M059J (cell line): ENCODE measurements around the gene RUFY1. TPM values are rescaled to one million over a fixed set of nuclear protein-coding genes. Genes with fewer than 3 reads are reported as not detected.
"Not testable (repeated sequence)": the region's sequence is repeated elsewhere in the genome, so short reads cannot be mapped to it uniquely, and the experiment has no call there.

Experiments
- DNase-seq: peaks from one replicate; pipeline ENCODE4 v3.0.0-alpha.2; 2012; ENCODE audit warnings: low read depth
- total RNA-seq: library from RNA; depleted of rRNA; stranded (reverse); fragments of >200 nt; shearing (Covaris generic); gene quantifications from 2 replicates; pipeline ENCODE4 v1.2.3, GENCODE V29; 2014

Gene RUFY1
- total RNA-seq, 1 experiment from 2014 or later, result 38.3 TPM

- no peak for DNase-seq
Measured at GRCh38 chr5:179621551-179622214, 71.3 kb downstream of the RUFY1 start.

- DNase-seq, result peak; percentile 98
Measured at GRCh38 chr5:179623003-179623905, 72.9 kb downstream of the RUFY1 start, which contains the start of gene HNRNPH1. Gene HNRNPH1, minus strand, starts transcription at chr5:179623671. Its CDS starts 538 bp downstream, at chr5:179623133.

GRCh38 chr5:179623906-179624741, 73.8 kb downstream of the RUFY1 start:
- DNase-seq, result peak; percentile 93

- DNase-seq, result no peak
Measured at GRCh38 chr5:179624841-179625271, 74.5 kb downstream of the RUFY1 start.

- not testable (repeated sequence) for DNase-seq
Measured at GRCh38 chr5:179633501-179634369, 83.4 kb downstream of the RUFY1 start.

- DNase-seq, result not testable (repeated sequence)
Measured at GRCh38 chr5:179634370-179635172, 84.2 kb downstream of the RUFY1 start.

- DNase-seq, result not testable (repeated sequence)
Measured at GRCh38 chr5:179639296-179639695, 88.9 kb downstream of the RUFY1 start.

- not testable (repeated sequence) for DNase-seq
Measured at GRCh38 chr5:179641745-179642144, 91.4 kb downstream of the RUFY1 start.

GRCh38 chr5:179642626-179643025, 92.3 kb downstream of the RUFY1 start:
- not testable (repeated sequence) for DNase-seq

- DNase-seq, result not testable (repeated sequence)
Measured at GRCh38 chr5:179643141-179643920, 93.0 kb downstream of the RUFY1 start.

GRCh38 chr5:179644766-179645165, 94.4 kb downstream of the RUFY1 start:
- not testable (repeated sequence) for DNase-seq

- DNase-seq, result no peak
Measured at GRCh38 chr5:179648410-179648809, 98.1 kb downstream of the RUFY1 start.

- DNase-seq, result not testable (repeated sequence)
Measured at GRCh38 chr5:179649166-179649703, 98.9 kb downstream of the RUFY1 start.

- DNase-seq, result not testable (repeated sequence)
Measured at GRCh38 chr5:179650245-179650644, 99.9 kb downstream of the RUFY1 start.

GRCh38 chr5:179653135-179653534, 102.8 kb downstream of the RUFY1 start:
- DNase-seq, result not testable (repeated sequence)

- not testable (repeated sequence) for DNase-seq
Measured at GRCh38 chr5:179657302-179658178, 107.2 kb downstream of the RUFY1 start.

- peak; percentile 36 for DNase-seq
Measured at GRCh38 chr5:179658179-179658856, 108.0 kb downstream of the RUFY1 start.
